GM23338 (cell line): Measurements from ENCODE around the gene BICD2. TPM values are rescaled to one million over a fixed set of nuclear protein-coding genes. Genes with fewer than 3 reads are reported as not detected.

Experiments used
- ATAC-seq: fragments of 200-7000 bp; cut with Tn5 transposase; 3 replicates; pipeline ENCODE4 v1.9.1; 2020
- DNase-seq: peaks from one replicate; pipeline ENCODE4 v3.0.0-alpha.2; 2015; ENCODE audit warnings: low spot score
- H2AFZ ChIP-seq: fragments of 200-600 bp; sonication (generic); 2 replicates; pipeline ENCODE4 v1.8.0; 2016; ENCODE audit warnings: antibody characterized with exemption, mild to moderate bottlenecking, moderate library complexity
- H3F3A ChIP-seq: fragments of 200-600 bp; sonication (generic); replicated peaks from 2 replicates; pipeline ENCODE4 v1.8.0; 2017; ENCODE audit warnings: antibody characterized with exemption, mixed run types, low read depth
- H3K27ac ChIP-seq: fragments of 200-600 bp; sonication (generic); 2 replicates; pipeline ENCODE4 v1.6.1; 2016; ENCODE audit warnings: low read depth
- H3K27me3 ChIP-seq: fragments of 200-600 bp; sonication (generic); 2 replicates; pipeline ENCODE4 v1.8.0; 2016; ENCODE audit warnings: mild to moderate bottlenecking, mixed run types, moderate library complexity; ENCODE audit not compliant: insufficient read depth
- H3K36me3 ChIP-seq: fragments of 200-600 bp; sonication (generic); 2 replicates; pipeline ENCODE4 v1.8.0; 2016; ENCODE audit warnings: mild to moderate bottlenecking; ENCODE audit not compliant: insufficient read depth
- H3K4me1 ChIP-seq: fragments of 200-600 bp; sonication (generic); 2 replicates; pipeline ENCODE4 v1.8.0; 2016; ENCODE audit warnings: mild to moderate bottlenecking, moderate library complexity; ENCODE audit not compliant: insufficient read depth
- H3K4me2 ChIP-seq: fragments of 200-600 bp; sonication (generic); 2 replicates; pipeline ENCODE4 v1.7.1; 2017; ENCODE audit warnings: mixed run types
- H3K4me3 ChIP-seq: fragments of 200-600 bp; sonication (generic); 2 replicates; pipeline ENCODE4 v1.6.1; 2016; ENCODE audit warnings: mixed run types
- H3K79me2 ChIP-seq: fragments of 200-600 bp; sonication (generic); replicated peaks from 2 replicates; pipeline ENCODE4 v1.8.0; 2017; ENCODE audit warnings: mild to moderate bottlenecking; ENCODE audit not compliant: insufficient read depth
- H3K9me2 ChIP-seq: fragments of 200-600 bp; sonication (generic); 2 replicates; pipeline ENCODE4 v1.8.0; 2017; ENCODE audit not compliant: insufficient read depth
- H4K20me1 ChIP-seq: fragments of 200-600 bp; sonication (generic); replicated peaks from 2 replicates; pipeline ENCODE4 v1.8.0; 2017; ENCODE audit warnings: mild to moderate bottlenecking; ENCODE audit not compliant: insufficient read depth
- H3K27ac Mint-ChIP-seq: 2 replicates; pipeline ENCODE4 v1.8.0; 2020; ENCODE audit warnings: inconsistent platforms, mild to moderate bottlenecking, moderate library complexity, mixed read lengths
- H3K27me3 Mint-ChIP-seq: 3 replicates; pipeline ENCODE4 v1.8.0; 2022; ENCODE audit warnings: low read depth, mild to moderate bottlenecking, moderate library complexity, mixed read lengths, inconsistent platforms; ENCODE audit not compliant: insufficient read depth, poor library complexity
- H3K36me3 Mint-ChIP-seq: 3 replicates; pipeline ENCODE4 v1.8.0; 2021; ENCODE audit warnings: low read depth, mild to moderate bottlenecking, inconsistent platforms, moderate library complexity, mixed read lengths
- H3K4me1 Mint-ChIP-seq: 3 replicates; pipeline ENCODE4 v1.8.0; 2020; ENCODE audit warnings: mild to moderate bottlenecking, inconsistent platforms, mixed read lengths
- H3K4me3 Mint-ChIP-seq: 3 replicates; pipeline ENCODE4 v1.8.0; 2021; ENCODE audit warnings: moderate library complexity, mild to moderate bottlenecking, inconsistent platforms, mixed read lengths
- H3K9me3 Mint-ChIP-seq: 3 replicates; pipeline ENCODE4 v1.8.0; 2020; ENCODE audit warnings: moderate library complexity, mild to moderate bottlenecking, inconsistent platforms, mixed read lengths
- CREB1 ChIP-seq: fragments of 250-450 bp; sonication (Bioruptor Pico); IDR thresholded peaks from 2 replicates; pipeline ENCODE4 v1.5.0; 2020; ENCODE audit warnings: low read depth, mild to moderate bottlenecking, moderate library complexity
- EZH2 ChIP-seq: fragments of 200-600 bp; sonication (generic); IDR thresholded peaks from one replicate; pipeline ENCODE4 v1.8.0; 2017; ENCODE audit warnings: antibody characterized with exemption, mild to moderate bottlenecking, low read depth; ENCODE audit not compliant: unreplicated experiment
- EZH2phosphoT487 ChIP-seq: fragments of 200-600 bp; sonication (generic); IDR thresholded peaks from one replicate; pipeline ENCODE4 v1.8.1; 2018; ENCODE audit warnings: antibody characterized with exemption; ENCODE audit not compliant: unreplicated experiment
- JUNB ChIP-seq: IDR thresholded peaks from one replicate; pipeline ENCODE4 v1.6.1; 2016; ENCODE audit warnings: antibody characterized with exemption; ENCODE audit not compliant: unreplicated experiment
- NANOG ChIP-seq: IDR thresholded peaks from 2 replicates; pipeline ENCODE4 v1.6.1; 2016; ENCODE audit warnings: antibody characterized with exemption, borderline replicate concordance
- POLR2AphosphoS5 ChIP-seq: IDR thresholded peaks from 2 replicates; pipeline ENCODE4 v1.6.1; 2016; ENCODE audit warnings: antibody characterized with exemption, low read depth
- STAT1 ChIP-seq: IDR thresholded peaks from one replicate; pipeline ENCODE4 v1.6.1; 2016; ENCODE audit warnings: antibody characterized with exemption; ENCODE audit not compliant: unreplicated experiment
- ZNF114 ChIP-seq: fragments of 250-450 bp; sonication (Bioruptor Pico); IDR thresholded peaks from 2 replicates; pipeline ENCODE4 v1.5.0; 2020; ENCODE audit warnings: mild to moderate bottlenecking, moderate library complexity
- ZNF331 ChIP-seq: fragments of 250-450 bp; sonication (Bioruptor Pico); IDR thresholded peaks from 2 replicates; pipeline ENCODE4 v1.5.0; 2020; ENCODE audit warnings: low read depth, mild to moderate bottlenecking, moderate library complexity
- polyA plus RNA-seq: library from polyadenylated mRNA; unstranded; fragments of >200 nt; fragmentation: Nextera tagmentation; extraction: Ambion mirVana; gene quantifications from 2 replicates; pipeline ENCODE4 v1.2.1, GENCODE V29; 2016
- total RNA-seq: library from RNA; depleted of rRNA; stranded (reverse); fragments of >200 nt; shearing (Covaris generic); gene quantifications from 2 replicates; pipeline ENCODE4 v1.2.3, GENCODE V29; 2014
- TF ChIP-seq, protein P1 (sequence below), 2 experiments: fragments of 200-600 bp in 1 of 2; sonication (generic) in 1 of 2; conservative IDR thresholded peaks; 2 replicates each; pipeline versions ENCODE4 v1.5.1 to v1.6.1; 2016 to 2017; ENCODE audit warnings: antibody characterized with exemption in 2 of 2, low read depth in 2 of 2, mild to moderate bottlenecking in 2 of 2, moderate library complexity in 1 of 2
- TF ChIP-seq, protein P2 (sequence below): IDR thresholded peaks from one replicate; pipeline ENCODE4 v1.6.1; 2018; ENCODE audit warnings: antibody characterized with exemption; ENCODE audit not compliant: unreplicated experiment
- TF ChIP-seq, protein P3 (sequence below): fragments of 250-450 bp; sonication (Bioruptor Pico); IDR thresholded peaks from 2 replicates; pipeline ENCODE4 v1.5.0; 2020; ENCODE audit warnings: mild to moderate bottlenecking, moderate library complexity
- TF ChIP-seq, protein P4 (sequence below): IDR thresholded peaks from 2 replicates; pipeline ENCODE4 v1.6.1; 2016; ENCODE audit warnings: antibody characterized with exemption

Gene BICD2
- total and polyA plus RNA-seq, 2 experiments from 2014 or later: 8.7 to 34.3 TPM

DNA sequence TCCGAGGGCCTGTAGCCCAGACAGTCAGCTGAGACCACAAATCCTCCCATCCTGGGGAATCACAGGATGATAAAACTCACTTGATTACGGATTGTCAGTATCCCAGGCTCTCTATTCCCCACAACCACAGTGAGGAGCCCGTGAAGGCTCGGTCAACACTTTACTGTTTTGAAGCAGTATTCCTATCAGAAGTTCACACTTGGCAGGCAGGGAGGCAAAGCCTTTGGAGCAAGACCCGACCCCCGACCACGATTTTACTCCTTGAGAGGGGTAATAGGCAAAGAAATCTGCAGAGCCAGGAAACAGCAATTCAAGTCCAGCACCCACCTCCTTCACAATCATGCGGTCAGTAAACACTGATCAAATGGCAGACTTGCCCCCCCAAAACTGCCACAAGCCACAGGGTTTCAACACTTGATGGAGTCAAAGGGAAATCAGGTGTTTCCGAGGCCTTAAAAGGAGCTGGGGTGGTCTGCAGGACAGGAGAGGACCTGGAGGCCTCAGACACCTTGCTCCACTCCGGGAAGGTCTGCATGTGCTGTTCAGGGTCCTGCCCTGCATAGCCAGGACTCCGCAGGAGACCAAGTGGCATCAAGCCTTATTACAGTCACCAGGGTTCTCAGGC lies 25.2 kb downstream of the BICD2 start:
- Mint-ChIP-seq H3K27ac (peak overlapping the region; percentile 48; the same call in 1 of the 2 replicates), H3K9me3 (no peaks in the 10 kb centered on the region), H3K4me3 (no peak overlapping the region), H3K27me3 (peaks cover 2% of the 10 kb centered on the region), H3K36me3 (no peaks in the 10 kb centered on the region), H3K4me1 (peaks cover 48% of the 10 kb centered on the region)
- H3K4me1 ChIP-seq: peaks cover 6% of the 10 kb centered on the region; the same call in 1 of the 2 replicates
- no peaks in the 10 kb centered on the region for H3K9me2 ChIP-seq
- H2AFZ ChIP-seq: no peak overlapping the region
- ATAC-seq (no peak), DNase-seq (no peak)
- no peak overlapping the region for H3K4me2 ChIP-seq
- H3K27ac ChIP-seq: no peak overlapping the region
- peaks cover 86% of the 10 kb centered on the region for H3K79me2 ChIP-seq
- no peak overlapping the region for H3K4me3 ChIP-seq
- H3K27me3 ChIP-seq: no peaks in the 10 kb centered on the region
- no peaks in the 10 kb centered on the region for H3K36me3 ChIP-seq
- TF ChIP-seq, protein P1, sequence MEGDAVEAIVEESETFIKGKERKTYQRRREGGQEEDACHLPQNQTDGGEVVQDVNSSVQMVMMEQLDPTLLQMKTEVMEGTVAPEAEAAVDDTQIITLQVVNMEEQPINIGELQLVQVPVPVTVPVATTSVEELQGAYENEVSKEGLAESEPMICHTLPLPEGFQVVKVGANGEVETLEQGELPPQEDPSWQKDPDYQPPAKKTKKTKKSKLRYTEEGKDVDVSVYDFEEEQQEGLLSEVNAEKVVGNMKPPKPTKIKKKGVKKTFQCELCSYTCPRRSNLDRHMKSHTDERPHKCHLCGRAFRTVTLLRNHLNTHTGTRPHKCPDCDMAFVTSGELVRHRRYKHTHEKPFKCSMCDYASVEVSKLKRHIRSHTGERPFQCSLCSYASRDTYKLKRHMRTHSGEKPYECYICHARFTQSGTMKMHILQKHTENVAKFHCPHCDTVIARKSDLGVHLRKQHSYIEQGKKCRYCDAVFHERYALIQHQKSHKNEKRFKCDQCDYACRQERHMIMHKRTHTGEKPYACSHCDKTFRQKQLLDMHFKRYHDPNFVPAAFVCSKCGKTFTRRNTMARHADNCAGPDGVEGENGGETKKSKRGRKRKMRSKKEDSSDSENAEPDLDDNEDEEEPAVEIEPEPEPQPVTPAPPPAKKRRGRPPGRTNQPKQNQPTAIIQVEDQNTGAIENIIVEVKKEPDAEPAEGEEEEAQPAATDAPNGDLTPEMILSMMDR (conservative IDR thresholded peaks at IDR 0.05; ENCODE audit: low read depth in 2 of 2): no peak
- TF ChIP-seq EZH2 (no peak), STAT1 (no peak), NANOG (no peak), CREB1 (no peak), POLR2AphosphoS5 (no peak), ZNF331 (CRISPR knock-in tag) (no peak), EZH2phosphoT487 (no peak), JUNB (no peak), ZNF114 (no peak)
- TF ChIP-seq, protein P2, sequence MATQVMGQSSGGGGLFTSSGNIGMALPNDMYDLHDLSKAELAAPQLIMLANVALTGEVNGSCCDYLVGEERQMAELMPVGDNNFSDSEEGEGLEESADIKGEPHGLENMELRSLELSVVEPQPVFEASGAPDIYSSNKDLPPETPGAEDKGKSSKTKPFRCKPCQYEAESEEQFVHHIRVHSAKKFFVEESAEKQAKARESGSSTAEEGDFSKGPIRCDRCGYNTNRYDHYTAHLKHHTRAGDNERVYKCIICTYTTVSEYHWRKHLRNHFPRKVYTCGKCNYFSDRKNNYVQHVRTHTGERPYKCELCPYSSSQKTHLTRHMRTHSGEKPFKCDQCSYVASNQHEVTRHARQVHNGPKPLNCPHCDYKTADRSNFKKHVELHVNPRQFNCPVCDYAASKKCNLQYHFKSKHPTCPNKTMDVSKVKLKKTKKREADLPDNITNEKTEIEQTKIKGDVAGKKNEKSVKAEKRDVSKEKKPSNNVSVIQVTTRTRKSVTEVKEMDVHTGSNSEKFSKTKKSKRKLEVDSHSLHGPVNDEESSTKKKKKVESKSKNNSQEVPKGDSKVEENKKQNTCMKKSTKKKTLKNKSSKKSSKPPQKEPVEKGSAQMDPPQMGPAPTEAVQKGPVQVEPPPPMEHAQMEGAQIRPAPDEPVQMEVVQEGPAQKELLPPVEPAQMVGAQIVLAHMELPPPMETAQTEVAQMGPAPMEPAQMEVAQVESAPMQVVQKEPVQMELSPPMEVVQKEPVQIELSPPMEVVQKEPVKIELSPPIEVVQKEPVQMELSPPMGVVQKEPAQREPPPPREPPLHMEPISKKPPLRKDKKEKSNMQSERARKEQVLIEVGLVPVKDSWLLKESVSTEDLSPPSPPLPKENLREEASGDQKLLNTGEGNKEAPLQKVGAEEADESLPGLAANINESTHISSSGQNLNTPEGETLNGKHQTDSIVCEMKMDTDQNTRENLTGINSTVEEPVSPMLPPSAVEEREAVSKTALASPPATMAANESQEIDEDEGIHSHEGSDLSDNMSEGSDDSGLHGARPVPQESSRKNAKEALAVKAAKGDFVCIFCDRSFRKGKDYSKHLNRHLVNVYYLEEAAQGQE: no peak
- TF ChIP-seq, protein P3, sequence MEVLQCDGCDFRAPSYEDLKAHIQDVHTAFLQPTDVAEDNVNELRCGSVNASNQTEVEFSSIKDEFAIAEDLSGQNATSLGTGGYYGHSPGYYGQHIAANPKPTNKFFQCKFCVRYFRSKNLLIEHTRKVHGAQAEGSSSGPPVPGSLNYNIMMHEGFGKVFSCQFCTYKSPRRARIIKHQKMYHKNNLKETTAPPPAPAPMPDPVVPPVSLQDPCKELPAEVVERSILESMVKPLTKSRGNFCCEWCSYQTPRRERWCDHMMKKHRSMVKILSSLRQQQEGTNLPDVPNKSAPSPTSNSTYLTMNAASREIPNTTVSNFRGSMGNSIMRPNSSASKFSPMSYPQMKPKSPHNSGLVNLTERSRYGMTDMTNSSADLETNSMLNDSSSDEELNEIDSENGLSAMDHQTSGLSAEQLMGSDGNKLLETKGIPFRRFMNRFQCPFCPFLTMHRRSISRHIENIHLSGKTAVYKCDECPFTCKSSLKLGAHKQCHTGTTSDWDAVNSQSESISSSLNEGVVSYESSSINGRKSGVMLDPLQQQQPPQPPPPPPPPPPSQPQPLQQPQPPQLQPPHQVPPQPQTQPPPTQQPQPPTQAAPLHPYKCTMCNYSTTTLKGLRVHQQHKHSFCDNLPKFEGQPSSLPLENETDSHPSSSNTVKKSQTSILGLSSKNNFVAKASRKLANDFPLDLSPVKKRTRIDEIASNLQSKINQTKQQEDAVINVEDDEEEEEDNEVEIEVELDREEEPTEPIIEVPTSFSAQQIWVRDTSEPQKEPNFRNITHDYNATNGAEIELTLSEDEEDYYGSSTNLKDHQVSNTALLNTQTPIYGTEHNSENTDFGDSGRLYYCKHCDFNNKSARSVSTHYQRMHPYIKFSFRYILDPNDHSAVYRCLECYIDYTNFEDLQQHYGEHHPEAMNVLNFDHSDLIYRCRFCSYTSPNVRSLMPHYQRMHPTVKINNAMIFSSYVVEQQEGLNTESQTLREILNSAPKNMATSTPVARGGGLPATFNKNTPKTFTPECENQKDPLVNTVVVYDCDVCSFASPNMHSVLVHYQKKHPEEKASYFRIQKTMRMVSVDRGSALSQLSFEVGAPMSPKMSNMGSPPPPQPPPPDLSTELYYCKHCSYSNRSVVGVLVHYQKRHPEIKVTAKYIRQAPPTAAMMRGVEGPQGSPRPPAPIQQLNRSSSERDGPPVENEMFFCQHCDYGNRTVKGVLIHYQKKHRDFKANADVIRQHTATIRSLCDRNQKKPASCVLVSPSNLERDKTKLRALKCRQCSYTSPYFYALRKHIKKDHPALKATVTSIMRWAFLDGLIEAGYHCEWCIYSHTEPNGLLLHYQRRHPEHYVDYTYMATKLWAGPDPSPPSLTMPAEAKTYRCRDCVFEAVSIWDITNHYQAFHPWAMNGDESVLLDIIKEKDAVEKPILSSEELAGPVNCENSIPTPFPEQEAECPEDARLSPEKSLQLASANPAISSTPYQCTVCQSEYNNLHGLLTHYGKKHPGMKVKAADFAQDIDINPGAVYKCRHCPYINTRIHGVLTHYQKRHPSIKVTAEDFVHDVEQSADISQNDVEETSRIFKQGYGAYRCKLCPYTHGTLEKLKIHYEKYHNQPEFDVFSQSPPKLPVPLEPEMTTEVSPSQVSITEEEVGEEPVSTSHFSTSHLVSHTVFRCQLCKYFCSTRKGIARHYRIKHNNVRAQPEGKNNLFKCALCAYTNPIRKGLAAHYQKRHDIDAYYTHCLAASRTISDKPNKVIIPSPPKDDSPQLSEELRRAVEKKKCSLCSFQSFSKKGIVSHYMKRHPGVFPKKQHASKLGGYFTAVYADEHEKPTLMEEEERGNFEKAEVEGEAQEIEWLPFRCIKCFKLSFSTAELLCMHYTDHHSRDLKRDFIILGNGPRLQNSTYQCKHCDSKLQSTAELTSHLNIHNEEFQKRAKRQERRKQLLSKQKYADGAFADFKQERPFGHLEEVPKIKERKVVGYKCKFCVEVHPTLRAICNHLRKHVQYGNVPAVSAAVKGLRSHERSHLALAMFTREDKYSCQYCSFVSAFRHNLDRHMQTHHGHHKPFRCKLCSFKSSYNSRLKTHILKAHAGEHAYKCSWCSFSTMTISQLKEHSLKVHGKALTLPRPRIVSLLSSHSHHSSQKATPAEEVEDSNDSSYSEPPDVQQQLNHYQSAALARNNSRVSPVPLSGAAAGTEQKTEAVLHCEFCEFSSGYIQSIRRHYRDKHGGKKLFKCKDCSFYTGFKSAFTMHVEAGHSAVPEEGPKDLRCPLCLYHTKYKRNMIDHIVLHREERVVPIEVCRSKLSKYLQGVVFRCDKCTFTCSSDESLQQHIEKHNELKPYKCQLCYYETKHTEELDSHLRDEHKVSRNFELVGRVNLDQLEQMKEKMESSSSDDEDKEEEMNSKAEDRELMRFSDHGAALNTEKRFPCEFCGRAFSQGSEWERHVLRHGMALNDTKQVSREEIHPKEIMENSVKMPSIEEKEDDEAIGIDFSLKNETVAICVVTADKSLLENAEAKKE (CRISPR knock-in tag): no peak
- TF ChIP-seq, protein P4, sequence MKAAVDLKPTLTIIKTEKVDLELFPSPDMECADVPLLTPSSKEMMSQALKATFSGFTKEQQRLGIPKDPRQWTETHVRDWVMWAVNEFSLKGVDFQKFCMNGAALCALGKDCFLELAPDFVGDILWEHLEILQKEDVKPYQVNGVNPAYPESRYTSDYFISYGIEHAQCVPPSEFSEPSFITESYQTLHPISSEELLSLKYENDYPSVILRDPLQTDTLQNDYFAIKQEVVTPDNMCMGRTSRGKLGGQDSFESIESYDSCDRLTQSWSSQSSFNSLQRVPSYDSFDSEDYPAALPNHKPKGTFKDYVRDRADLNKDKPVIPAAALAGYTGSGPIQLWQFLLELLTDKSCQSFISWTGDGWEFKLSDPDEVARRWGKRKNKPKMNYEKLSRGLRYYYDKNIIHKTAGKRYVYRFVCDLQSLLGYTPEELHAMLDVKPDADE: no peak
- peaks cover 45% of the 10 kb centered on the region for H4K20me1 ChIP-seq
- H3F3A ChIP-seq: no peaks in the 10 kb centered on the region
